ENCODE measurements around the gene HECA.

GRCh38 chr6:139119552-139119951 is 15.3 kb upstream of the HECA start:
- no peak for TF ChIP-seq CTCF (conservative IDR thresholded peaks at IDR 0.05; ENCODE audit: low read depth, low read length)
- TF ChIP-seq EZH2 (IDR thresholded peaks at IDR 0.05; ENCODE audit: borderline replicate concordance, low read depth, low read length, poor library complexity, severe bottlenecking) = no peak

Measured in A673 (cell line).